Measurements from ENCODE around the gene CYFIP1.

The CYFIP1 gene

DNA sequence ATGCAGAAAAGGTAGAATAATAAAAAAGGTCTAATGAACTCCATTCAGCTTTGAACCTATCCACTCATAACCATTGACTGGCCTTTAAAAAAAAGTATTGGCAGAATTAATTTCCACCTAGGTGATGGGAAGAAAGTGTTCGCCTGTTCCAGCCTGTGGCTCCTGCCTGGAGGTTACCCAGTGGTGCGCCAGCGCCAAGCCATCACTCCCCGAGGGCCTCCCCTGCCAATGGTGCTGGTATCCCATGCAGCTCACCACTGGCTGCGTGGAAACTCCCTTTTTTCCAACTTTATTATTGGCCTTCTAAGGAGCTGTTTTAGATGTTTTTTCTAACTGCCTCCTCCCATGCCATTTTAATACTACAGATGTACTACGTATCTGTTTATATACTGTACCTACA is 112.3 kb downstream of the CYFIP1 start:
- no peak for DNase-seq (ENCODE audit: low spot score)

DNA sequence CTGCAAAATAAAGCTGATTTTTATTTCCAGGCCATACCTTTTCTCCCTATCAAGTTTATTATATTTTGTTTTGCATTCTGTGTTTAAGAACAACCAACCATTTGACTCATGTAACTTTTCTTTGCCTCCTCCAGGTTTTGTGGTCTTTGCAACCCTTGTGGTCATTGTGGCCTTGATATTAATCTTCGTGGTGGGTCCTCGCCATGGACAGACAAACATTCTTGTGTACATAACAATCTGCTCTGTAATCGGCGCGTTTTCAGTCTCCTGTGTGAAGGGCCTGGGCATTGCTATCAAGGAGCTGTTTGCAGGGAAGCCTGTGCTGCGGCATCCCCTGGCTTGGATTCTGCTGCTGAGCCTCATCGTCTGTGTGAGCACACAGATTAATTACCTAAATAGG is 114.1 kb downstream of the CYFIP1 start:
- no peak for DNase-seq (ENCODE audit: low spot score)

DNA sequence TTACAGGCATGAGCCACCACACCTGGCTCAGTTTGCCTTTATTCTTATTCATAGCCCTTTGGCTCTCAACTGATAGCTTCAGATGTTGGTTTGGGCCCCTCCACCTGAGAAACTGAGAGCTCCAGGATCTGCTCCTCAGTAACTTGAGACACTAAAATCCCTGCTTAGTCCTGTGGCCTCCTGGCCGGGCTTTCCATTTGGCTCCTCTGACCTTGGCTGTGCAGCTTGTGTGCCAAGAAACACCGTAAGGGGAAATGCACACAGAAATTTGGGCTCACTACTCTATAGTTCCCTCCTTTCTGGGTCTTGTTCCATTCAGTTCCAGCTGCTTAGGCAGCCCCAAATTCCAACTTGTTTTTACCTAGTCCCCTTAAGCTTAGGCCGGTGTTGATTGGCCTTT is 116.8 kb downstream of the CYFIP1 start:
- no peak for DNase-seq (ENCODE audit: low spot score)

- DNase-seq (ENCODE audit: low spot score), result no peak
These were observed 119.0 kb downstream of the CYFIP1 start for GRCh38 chr15:22861161-22861560.

- DNase-seq (ENCODE audit: low spot score), result no peak
These were observed 123.5 kb downstream of the CYFIP1 start for GRCh38 chr15:22856659-22857058.

DNA sequence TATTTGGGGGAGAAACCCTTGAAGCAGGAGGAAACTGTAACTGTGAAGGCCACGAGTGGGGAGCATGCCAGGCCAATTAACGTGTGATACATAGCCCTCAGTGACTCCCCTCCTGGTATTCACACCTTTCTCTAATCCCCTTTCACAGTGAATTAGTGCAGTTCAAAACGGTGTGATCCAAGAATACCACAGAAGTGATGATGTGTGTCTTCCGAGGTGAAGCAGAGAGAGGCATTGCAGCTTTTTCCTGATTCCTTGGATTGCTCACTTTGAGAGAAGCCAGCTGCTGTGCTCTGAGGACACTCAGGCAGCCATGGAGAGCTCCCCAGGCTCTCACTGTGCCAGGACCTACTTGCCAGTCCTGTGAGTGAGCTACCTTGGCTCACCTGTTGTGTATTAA is 124.4 kb downstream of the CYFIP1 start:
- no peak for DNase-seq (ENCODE audit: low spot score)

- DNase-seq (ENCODE audit: low spot score), result no peak
These were observed 128.7 kb downstream of the CYFIP1 start for GRCh38 chr15:22851513-22851912.

DNA sequence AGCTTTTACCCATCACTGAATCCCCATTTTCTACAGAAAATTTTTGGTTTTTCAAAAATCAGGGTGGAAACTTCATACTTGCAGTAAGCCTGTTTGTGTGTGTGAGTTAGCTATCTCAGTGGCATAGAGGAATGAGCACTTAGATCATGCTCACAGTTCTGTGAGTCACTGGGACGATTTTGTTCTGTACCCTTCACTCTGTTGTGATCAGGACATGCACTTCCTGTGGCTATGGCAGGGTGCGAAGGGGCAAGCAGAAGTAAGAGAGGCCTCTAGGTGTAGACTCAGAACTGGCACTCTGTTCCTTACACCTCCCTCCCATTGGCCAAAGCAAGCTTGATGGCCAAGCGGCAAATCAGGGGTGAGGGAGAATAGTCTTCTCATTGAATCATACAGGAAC is 130.1 kb downstream of the CYFIP1 start:
- no peak for DNase-seq (ENCODE audit: low spot score)

GRCh38 chr15:22846073-22846472 is 134.1 kb downstream of the CYFIP1 start:
- no peak for DNase-seq (ENCODE audit: low spot score)

DNA sequence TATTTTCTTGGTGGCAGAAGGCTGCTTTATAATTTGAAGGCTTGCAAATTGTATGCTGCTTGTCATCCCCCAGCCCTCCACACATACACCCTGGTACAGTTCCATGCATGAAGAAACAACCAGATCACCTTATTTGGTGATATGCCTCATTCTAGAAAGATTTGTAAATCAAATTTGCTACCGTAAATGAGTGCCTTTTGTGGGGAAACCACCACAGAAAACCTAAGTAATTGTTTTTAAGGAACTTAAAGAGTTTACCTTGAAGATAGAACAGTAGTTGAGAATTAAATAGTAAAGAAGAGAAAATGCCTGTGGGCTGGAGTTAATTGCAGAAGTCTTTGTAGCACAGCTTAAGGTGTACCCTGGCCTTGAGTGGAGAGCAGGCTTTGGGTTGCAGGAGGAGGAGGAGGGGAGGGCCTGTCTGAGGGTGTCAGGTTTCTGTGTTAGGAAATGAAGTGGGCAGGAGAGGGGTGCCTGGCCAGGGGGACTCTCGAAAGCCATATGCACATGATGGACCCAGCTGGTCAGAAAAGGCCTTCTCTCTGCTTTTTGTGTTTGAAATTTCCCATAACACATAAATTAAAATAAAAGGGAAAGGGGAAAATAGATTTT is 134.8 kb downstream of the CYFIP1 start:
- DNase-seq (ENCODE audit: low spot score), result no peak

DNA sequence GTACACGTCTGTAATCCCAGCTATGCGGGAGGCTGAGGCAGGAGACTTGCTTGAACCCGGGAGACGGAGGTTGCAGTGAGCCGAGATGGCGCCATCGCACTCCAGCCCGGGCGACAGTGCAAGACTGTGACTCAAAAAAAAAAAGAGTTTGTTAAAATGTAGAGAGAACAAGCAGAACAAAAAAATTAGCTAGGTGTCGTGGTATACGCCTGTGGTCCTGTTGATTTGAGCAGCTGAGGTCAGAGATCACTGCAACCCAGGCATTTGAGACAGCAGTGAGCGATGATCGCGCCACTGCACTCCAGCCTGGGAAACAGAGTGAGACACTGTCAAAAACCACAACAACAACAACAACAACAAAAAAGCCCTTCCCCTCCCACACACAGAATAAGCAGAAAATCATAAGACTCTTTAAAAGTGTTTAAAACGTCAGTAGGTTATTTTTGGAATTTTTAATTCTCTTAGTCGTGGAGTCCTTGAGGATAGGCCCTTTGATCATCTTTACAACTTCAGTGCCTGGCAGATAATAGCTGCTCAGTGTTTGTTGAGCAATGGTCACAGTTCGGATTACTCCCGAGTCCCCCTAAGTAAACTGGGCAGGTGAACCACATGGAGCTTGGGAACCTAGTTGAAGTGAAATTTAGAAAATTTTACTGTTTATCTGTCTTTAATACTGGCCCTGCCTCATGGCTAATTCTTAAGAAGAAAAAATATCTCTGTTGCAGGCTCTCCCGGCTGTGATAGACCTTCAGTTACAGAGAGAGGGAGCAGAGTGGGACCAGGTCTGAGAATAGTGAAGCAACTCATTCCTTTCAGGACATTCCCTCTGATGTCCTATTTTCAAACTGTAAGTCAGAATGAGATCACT is 135.5 kb downstream of the CYFIP1 start:
- no peak for DNase-seq (ENCODE audit: low spot score)

DNA sequence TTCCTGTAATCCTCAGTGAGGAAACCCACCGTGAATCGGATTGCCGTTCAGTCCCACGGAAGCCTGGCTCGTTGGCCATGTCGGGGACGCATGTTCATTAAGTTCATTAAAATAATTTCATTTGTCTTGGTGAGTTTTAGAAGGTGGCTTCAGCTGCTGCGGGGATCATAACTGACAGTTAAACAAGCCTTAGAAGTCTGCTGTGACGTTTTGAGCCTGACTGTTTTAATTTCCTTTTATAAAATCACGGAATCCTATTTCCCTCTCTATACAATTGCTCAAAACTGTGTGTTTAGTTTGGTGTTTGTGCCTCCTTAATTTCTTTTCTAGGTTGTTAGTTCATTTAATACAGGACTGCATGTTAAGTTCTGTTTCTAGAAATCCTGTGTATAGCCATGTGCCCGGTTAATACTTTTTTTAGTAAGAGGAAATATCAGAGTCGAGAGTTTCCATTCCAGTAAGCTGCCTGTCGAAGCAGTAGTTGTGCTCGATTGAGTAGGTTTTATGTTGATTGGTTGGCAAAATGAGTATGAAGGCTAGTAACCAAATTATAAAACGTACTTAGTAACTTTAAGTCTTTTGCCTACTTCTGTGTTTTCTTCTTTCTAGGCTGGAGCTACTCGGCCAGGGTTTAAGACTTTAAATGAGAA is 141.0 kb downstream of the CYFIP1 start:
- DNase-seq (ENCODE audit: low spot score), result peak; percentile 22

- DNase-seq (ENCODE audit: low spot score), result peak; percentile 99
These were observed 141.7 kb downstream of the CYFIP1 start, which contains the start of gene NIPA2 for GRCh38 chr15:22838292-22839042. Gene NIPA2 (plus strand): TSS chr15:22838666. CDS start chr15:22851732, 13,066 bp downstream.

- DNase-seq (ENCODE audit: low spot score), result no peak
These were observed 148.7 kb downstream of the CYFIP1 start for GRCh38 chr15:22831473-22831872.

DNA sequence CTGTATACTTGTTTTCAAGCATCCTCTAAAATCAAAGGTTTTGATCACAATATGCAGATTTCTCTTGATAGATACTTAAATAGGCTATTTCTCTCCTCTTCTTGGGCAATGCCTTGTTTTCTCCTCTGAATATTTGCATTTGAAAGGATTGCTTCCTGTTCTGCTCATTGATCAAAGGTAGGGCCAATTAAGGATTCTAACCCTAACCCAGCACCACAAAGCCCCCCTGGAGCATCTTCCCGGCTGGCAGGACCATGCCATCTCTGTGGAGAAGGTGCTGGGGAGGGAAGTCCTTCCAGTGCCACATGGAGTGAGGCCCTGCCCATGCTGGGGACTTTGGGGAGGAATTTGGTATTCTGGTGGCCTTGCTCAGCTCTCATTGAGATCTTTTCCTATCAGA is 153.0 kb downstream of the CYFIP1 start:
- no peak for DNase-seq (ENCODE audit: low spot score)

- no peak for DNase-seq (ENCODE audit: low spot score)
These were observed 156.6 kb downstream of the CYFIP1 start for GRCh38 chr15:22823495-22824128.

DNA sequence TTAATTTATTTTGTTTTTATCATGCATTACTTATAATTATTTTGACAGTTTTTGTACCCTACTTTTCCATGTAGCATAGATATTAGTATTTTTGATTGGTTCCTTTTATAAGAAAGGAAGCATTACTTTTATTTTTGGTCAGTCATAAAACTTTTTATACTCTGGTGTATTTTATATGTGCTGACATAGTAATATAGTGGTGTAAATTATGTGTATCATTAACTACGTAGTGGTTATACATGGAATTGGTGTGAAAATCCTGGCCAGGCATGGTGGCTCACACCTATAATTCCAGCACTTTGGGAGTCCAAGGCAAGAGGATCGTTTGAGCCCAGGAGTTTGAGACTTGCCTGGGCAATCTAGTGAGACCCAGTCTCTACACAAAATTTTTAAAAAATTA is 160.5 kb downstream of the CYFIP1 start:
- no peak for DNase-seq (ENCODE audit: low spot score)

Measured in GM03348 (cell line).